CD4-positive, CD25-positive, alpha-beta regulatory T cell (primary cell): ENCODE results near the gene LRRC32. TPM values are rescaled to one million over a fixed set of nuclear protein-coding genes. Genes with fewer than 3 reads are reported as not detected.
A peak's percentile ranks its signal among the peaks of the same experiment; 100 is the strongest.

Source experiments
- ATAC-seq, 2 donors: fragments of 150-1000 bp; cut with Tn5 transposase; one replicate each; pipeline ENCODE4 v1.10.0; 2021; ENCODE audit warnings: low read depth in 2 of 2, moderate number of reproducible peaks in 2 of 2, moderate library complexity in 1 of 2
- DNase-seq, 3 donors: peaks; one replicate each; pipeline versions ENCODE4 v3.0.0 to v3.0.0-alpha.2; 2012 to 2022; ENCODE audit warnings: mixed read lengths in 1 of 3
- H3K27ac ChIP-seq: one replicate; pipeline ENCODE4 v1.7.0; 2013; ENCODE audit warnings: mild to moderate bottlenecking, low read length; ENCODE audit not compliant: insufficient read depth, poor library complexity, severe bottlenecking
- H3K27me3 ChIP-seq: one replicate; pipeline ENCODE4 v1.7.0; 2013; ENCODE audit warnings: low read length; ENCODE audit not compliant: control insufficient read depth, insufficient read depth
- H3K36me3 ChIP-seq: one replicate; pipeline ENCODE4 v1.7.0; 2013; ENCODE audit warnings: mild to moderate bottlenecking, low read length, moderate library complexity; ENCODE audit not compliant: control insufficient read depth, insufficient read depth
- H3K4me1 ChIP-seq: 2 replicates; pipeline ENCODE4 v1.7.0; 2013; ENCODE audit warnings: mild to moderate bottlenecking, low read length; ENCODE audit not compliant: insufficient read depth, control insufficient read depth, poor library complexity, severe bottlenecking
- H3K4me3 ChIP-seq: one replicate; pipeline ENCODE4 v1.7.0; 2013; ENCODE audit warnings: low read depth, mild to moderate bottlenecking, low read length, moderate library complexity
- H3K9me3 ChIP-seq, 2 experiments: 1 replicate in 1 of 2; 2 replicates in 1 of 2; pipeline ENCODE4 v1.7.0; 2013; ENCODE audit warnings: low read length in 2 of 2, mild to moderate bottlenecking in 1 of 2, moderate library complexity in 1 of 2; ENCODE audit not compliant: control insufficient read depth in 2 of 2
- H3K27ac Mint-ChIP-seq, 3 donors: one replicate each; pipeline ENCODE4 v1.8.0; 2020 to 2022; ENCODE audit warnings: mild to moderate bottlenecking in 3 of 3, mixed read lengths in 3 of 3, moderate library complexity in 2 of 3
- H3K27me3 Mint-ChIP-seq: one replicate; pipeline ENCODE4 v1.8.0; 2022; ENCODE audit warnings: mild to moderate bottlenecking, mixed read lengths
- H3K36me3 Mint-ChIP-seq: one replicate; pipeline ENCODE4 v1.8.0; 2020; ENCODE audit warnings: mixed read lengths
- H3K4me1 Mint-ChIP-seq, 4 donors: one replicate each; pipeline ENCODE4 v1.8.0; 2020 to 2022; ENCODE audit warnings: mixed read lengths in 4 of 4, mild to moderate bottlenecking in 1 of 4
- H3K4me3 Mint-ChIP-seq, 4 donors: one replicate each; pipeline ENCODE4 v1.8.0; 2020 to 2022; ENCODE audit warnings: mild to moderate bottlenecking in 4 of 4, mixed read lengths in 4 of 4, moderate library complexity in 3 of 4
- H3K9me3 Mint-ChIP-seq, 7 donors: one replicate each; pipeline ENCODE4 v1.8.0; 2020 to 2022; ENCODE audit warnings: mixed read lengths in 7 of 7, mild to moderate bottlenecking in 3 of 7, moderate library complexity in 2 of 7
- polyA plus RNA-seq, 4 donors: library from polyadenylated mRNA; unstranded; fragments of 300-500 nt; fragmentation: Illumina TruSeq; gene quantifications; one replicate each; pipeline ENCODE4 v1.2.3, GENCODE V29; 2021
- total RNA-seq: library from RNA; stranded (reverse); gene quantifications from one replicate; pipeline ENCODE4 v1.2.3, GENCODE V29; 2022

The LRRC32 gene
- total and polyA plus RNA-seq, 5 donors from 2014 or later, result 5.0 to 71.4 (median 6.2) TPM

DNA sequence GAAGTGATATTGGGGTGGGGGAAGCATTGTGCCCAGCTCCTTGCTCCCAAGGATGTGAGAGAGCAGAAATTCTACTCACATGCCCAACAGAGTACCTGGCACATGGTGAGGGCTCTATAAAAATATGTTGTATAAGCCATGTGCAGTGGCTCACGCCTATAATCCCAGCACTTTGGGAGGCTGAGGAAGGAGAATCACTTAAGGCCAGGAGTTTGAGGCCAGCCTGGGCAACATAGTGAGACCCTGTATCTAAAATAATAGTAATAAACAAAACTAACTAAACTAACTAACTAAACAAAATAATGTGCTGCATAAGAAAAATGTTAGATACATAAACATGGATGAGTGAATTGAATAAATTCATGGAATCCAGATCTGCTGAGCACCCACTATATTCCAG, 33.2 kb upstream of the LRRC32 start:
- H3K4me3 Mint-ChIP-seq, result no peak overlapping the region
- H3K27ac Mint-ChIP-seq, result no peak overlapping the region

GRCh38 chr11:76702336-76703128, 32.0 kb upstream of the LRRC32 start:
- H3K9me3 ChIP-seq, result no peaks in the 10 kb centered on the region
- no peaks in the 10 kb centered on the region for H3K36me3 Mint-ChIP-seq
- no peaks in the 10 kb centered on the region for H3K36me3 ChIP-seq
- peak overlapping the region in 1 of 3 donors; percentile 8 for H3K27ac Mint-ChIP-seq
- peaks cover 2% of the 10 kb centered on the region for H3K27me3 ChIP-seq
- H3K9me3 Mint-ChIP-seq, result peaks cover 0 to 8% (median 0%) of the 10 kb centered on the region in 7 donors
- no peaks in the 10 kb centered on the region for H3K4me1 ChIP-seq
- no peaks in the 10 kb centered on the region for H3K4me1 Mint-ChIP-seq
- H3K4me3 Mint-ChIP-seq, result no peak overlapping the region
- H3K27ac ChIP-seq, result no peak overlapping the region
- no peak overlapping the region for H3K4me3 ChIP-seq
- DNase-seq (no peak), ATAC-seq (no peak)
- H3K27me3 Mint-ChIP-seq, result peaks cover 12% of the 10 kb centered on the region

More for the DNA sequence above, 33.2 kb upstream of the LRRC32 start:
- Histone ChIP-seq H3K4me3 (no peak overlapping the region), H3K27me3 (peaks cover 2% of the 10 kb centered on the region), H3K9me3 (no peaks in the 10 kb centered on the region), H3K4me1 (no peaks in the 10 kb centered on the region), H3K36me3 (no peaks in the 10 kb centered on the region), H3K27ac (no peak overlapping the region)
- Mint-ChIP-seq H3K36me3 (no peaks in the 10 kb centered on the region), H3K4me1 (no peaks in the 10 kb centered on the region), H3K9me3 (peaks cover 0 to 8% (median 0%) of the 10 kb centered on the region in 7 donors), H3K27me3 (peaks cover 5% of the 10 kb centered on the region)
- ATAC-seq, result no peak
- DNase-seq, result no peak

DNA sequence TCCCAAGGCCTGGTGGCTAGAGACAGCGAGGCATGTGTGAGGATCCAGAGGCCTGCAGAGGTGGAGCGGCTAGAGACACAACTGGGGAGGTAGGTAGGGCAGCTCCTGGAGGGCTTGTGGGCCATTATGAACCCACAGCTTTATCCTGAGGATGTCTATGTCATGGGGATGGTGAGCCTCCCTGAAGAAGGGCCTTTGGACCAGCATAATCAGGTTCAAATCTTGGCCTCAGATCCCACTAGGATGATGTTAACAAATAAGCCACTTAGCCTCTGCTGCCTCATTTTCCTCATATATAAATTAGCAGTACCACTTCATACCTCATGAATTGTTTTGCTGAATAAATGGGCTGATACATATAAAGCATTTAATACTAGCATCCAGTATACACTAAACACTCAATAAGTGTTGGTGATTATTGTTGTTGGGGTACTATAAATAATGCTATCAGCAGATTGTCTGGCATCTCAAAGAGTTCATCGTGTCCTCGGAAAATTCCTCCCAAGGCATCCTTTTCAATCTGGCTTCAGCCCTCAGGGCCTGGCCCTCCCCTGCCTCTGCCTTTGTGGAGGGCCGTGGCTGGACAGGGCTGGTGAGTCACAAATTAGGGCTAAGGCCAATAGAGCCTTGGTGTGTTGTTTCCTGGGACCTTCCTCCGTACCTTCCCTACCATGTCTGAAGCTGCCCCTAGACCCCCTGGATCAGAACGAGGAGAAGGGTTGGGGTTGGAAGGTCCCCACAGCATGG, 30.9 kb upstream of the LRRC32 start:
- Mint-ChIP-seq H3K27ac (no peak overlapping the region), H3K27me3 (peaks cover 12% of the 10 kb centered on the region), H3K4me3 (no peak overlapping the region), H3K4me1 (no peaks in the 10 kb centered on the region), H3K9me3 (peaks cover 0 to 8% (median 0%) of the 10 kb centered on the region in 7 donors), H3K36me3 (no peaks in the 10 kb centered on the region)
- DNase-seq (no peak), ATAC-seq (no peak)
- Histone ChIP-seq H3K4me3 (no peak overlapping the region), H3K27me3 (peaks cover 2% of the 10 kb centered on the region), H3K27ac (no peak overlapping the region), H3K9me3 (no peaks in the 10 kb centered on the region), H3K4me1 (no peaks in the 10 kb centered on the region), H3K36me3 (no peaks in the 10 kb centered on the region)

GRCh38 chr11:76700177-76701100, 29.9 kb upstream of the LRRC32 start:
- H3K27ac ChIP-seq, result no peak overlapping the region
- peaks cover 2% of the 10 kb centered on the region for H3K27me3 ChIP-seq
- H3K4me3 ChIP-seq, result no peak overlapping the region
- DNase-seq (no peak), ATAC-seq (no peak)
- Mint-ChIP-seq H3K9me3 (peaks cover 0 to 2% (median 0%) of the 10 kb centered on the region in 7 donors), H3K36me3 (no peaks in the 10 kb centered on the region), H3K27ac (peak overlapping the region in 1 of 3 donors; percentile 7), H3K4me3 (no peak overlapping the region), H3K27me3 (peaks cover 12% of the 10 kb centered on the region), H3K4me1 (peaks cover 0 to 2% (median 0%) of the 10 kb centered on the region in 4 donors)
- no peaks in the 10 kb centered on the region for H3K9me3 ChIP-seq
- no peaks in the 10 kb centered on the region for H3K36me3 ChIP-seq
- H3K4me1 ChIP-seq, result no peaks in the 10 kb centered on the region

DNA sequence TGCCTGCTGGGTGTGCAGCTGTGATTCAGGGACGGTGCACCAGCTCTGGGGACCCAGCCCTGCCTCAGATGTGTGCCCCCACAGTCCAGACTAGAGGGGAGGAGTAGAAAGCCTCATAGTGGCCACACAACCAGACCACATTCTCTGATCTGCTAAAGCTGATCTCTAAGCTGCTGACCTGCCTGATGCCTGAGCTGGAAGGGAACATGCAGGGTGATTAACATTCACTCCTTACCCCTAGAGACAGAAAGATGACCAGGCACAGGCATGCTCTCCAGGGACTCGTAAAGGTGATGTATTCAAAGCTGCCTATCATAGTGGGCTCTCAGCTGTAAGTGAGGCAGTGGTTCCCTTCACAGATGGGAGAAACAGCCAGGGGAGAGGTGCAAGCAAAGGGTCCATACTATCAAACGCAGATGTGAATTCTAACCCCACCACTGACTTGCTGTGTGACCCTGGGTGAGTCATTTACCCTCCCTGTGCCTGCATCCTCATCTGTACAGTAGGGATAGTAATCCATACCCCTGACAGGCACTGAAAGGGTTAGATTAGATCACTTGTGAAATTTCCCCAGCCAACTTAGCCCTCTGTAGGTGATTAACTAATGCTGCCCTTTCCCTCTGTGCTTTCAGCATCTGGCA, 29.0 kb upstream of the LRRC32 start:
- no peak for DNase-seq
- Histone ChIP-seq H3K4me3 (no peak overlapping the region), H3K27ac (no peak overlapping the region), H3K27me3 (no peaks in the 10 kb centered on the region), H3K9me3 (no peaks in the 10 kb centered on the region), H3K4me1 (no peaks in the 10 kb centered on the region), H3K36me3 (no peaks in the 10 kb centered on the region)
- no peak overlapping the region for H3K4me3 Mint-ChIP-seq
- peaks cover 0 to 2% (median 0%) of the 10 kb centered on the region in 7 donors for H3K9me3 Mint-ChIP-seq
- H3K36me3 Mint-ChIP-seq, result no peaks in the 10 kb centered on the region
- ATAC-seq, result no peak
- peaks cover 12% of the 10 kb centered on the region for H3K27me3 Mint-ChIP-seq
- peaks cover 0 to 2% (median 0%) of the 10 kb centered on the region in 4 donors for H3K4me1 Mint-ChIP-seq
- H3K27ac Mint-ChIP-seq, result no peak overlapping the region

GRCh38 chr11:76698321-76699043, 27.9 kb upstream of the LRRC32 start:
- Mint-ChIP-seq H3K27me3 (peaks cover 13% of the 10 kb centered on the region), H3K4me1 (peaks cover 0 to 2% (median under 1%) of the 10 kb centered on the region in 4 donors), H3K36me3 (no peaks in the 10 kb centered on the region), H3K27ac (no peak overlapping the region), H3K9me3 (no peaks in the 10 kb centered on the region), H3K4me3 (no peak overlapping the region)
- Histone ChIP-seq H3K9me3 (no peaks in the 10 kb centered on the region), H3K27me3 (no peaks in the 10 kb centered on the region), H3K4me3 (no peak overlapping the region), H3K36me3 (no peaks in the 10 kb centered on the region), H3K4me1 (no peaks in the 10 kb centered on the region), H3K27ac (no peak overlapping the region)
- peak in 1 of 3 donors; percentile 35 for DNase-seq
- ATAC-seq, result no peak
